ENCODE data around the gene PPT1.

PPT1 gene

GRCh38 chr1:40058097-40058452, 39.0 kb downstream of the PPT1 start:
- no peak for DNase-seq (ENCODE audit: low read depth)
- TF ChIP-seq, protein P1, sequence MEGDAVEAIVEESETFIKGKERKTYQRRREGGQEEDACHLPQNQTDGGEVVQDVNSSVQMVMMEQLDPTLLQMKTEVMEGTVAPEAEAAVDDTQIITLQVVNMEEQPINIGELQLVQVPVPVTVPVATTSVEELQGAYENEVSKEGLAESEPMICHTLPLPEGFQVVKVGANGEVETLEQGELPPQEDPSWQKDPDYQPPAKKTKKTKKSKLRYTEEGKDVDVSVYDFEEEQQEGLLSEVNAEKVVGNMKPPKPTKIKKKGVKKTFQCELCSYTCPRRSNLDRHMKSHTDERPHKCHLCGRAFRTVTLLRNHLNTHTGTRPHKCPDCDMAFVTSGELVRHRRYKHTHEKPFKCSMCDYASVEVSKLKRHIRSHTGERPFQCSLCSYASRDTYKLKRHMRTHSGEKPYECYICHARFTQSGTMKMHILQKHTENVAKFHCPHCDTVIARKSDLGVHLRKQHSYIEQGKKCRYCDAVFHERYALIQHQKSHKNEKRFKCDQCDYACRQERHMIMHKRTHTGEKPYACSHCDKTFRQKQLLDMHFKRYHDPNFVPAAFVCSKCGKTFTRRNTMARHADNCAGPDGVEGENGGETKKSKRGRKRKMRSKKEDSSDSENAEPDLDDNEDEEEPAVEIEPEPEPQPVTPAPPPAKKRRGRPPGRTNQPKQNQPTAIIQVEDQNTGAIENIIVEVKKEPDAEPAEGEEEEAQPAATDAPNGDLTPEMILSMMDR (IDR thresholded peaks at IDR 0.05; ENCODE audit: control insufficient read depth, insufficient read depth, low read depth, low read length, missing control alignments), result no peak
- H3K4me3 ChIP-seq (ENCODE audit: control insufficient read depth, low read depth, low read length), result no peak overlapping the region

DNA sequence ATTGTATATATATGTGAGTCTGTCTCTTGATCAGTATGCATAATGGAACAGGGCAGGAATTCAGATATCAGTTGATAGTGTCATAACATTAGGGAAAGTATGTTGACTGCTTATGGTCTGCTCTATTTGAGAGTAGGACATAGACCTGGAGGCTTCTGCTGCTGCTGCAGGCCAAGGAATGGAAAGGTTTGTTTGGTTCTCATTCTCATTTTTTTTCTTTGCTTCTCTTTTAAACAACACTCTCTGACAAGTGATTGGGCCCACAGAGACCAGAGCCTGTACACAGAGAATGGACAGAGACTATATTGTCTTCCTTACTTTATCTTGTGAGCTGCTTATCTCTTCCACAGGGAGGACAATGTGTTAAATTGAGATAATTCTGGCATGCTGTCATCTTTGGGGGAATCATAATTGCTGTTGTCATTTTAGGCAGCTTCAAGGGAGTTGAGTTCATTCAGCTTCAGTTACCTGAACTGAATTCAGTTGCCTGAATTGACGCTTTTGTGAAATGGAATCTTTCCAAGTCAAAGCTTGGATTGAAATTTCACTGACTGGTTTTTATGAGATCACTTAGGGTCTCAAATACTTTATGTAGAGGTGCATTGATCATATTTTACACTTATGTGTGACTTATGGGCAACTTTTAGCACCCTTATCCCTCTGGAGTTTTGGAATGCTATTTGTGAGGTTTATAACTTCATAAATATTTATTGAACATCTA, 39.6 kb downstream of the PPT1 start:
- TF ChIP-seq, protein P1 (IDR thresholded peaks at IDR 0.05; ENCODE audit: control insufficient read depth, insufficient read depth, low read depth, low read length, missing control alignments), result no peak
- H3K4me3 ChIP-seq (ENCODE audit: control insufficient read depth, low read depth, low read length), result no peak overlapping the region
- no peak for DNase-seq (ENCODE audit: low read depth)

DNA sequence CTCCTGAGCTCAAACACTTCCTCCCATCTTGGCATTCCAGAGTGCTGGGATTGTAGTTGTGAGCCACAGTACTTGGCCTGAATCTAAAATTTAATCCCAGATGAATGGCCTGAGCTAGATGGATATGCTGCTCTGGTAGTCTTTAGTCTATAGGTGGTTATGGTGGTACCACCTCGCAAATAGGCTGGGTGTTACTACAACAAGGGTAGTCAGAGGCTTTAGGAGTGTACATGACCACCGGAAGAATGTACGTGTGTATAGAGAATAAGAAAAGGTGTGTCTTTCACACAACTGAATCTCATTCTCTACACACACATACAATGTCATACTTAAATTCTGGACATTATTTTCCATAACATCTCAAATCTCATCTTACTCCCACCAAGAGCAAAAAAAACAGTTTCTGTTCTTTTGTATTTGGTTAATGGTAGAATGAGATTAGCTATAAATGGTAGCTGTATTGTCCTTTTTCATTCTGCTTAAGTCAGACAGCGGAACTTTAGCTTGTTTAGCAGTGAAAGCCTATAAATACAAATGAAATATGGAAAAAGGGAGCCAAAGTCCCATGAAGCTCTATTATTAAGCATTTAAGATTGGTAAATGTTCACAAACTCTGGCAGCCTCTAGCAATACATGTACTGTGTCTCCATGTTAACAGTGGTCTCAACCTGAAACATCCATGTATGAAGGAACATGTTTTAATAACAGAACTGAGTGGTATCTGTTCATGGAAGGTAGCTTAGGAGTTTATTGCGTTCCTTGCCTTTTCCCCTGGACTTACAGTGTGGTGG, 40.3 kb downstream of the PPT1 start:
- TF ChIP-seq, protein P1 (IDR thresholded peaks at IDR 0.05; ENCODE audit: control insufficient read depth, insufficient read depth, low read depth, low read length, missing control alignments), result no peak
- no peak for DNase-seq (ENCODE audit: low read depth)
- H3K4me3 ChIP-seq (ENCODE audit: control insufficient read depth, low read depth, low read length), result no peak overlapping the region

GRCh38 chr1:40053138-40053887, 43.7 kb downstream of the PPT1 start:
- DNase-seq (ENCODE audit: low read depth), result no peak
- TF ChIP-seq, protein P1 (IDR thresholded peaks at IDR 0.05; ENCODE audit: control insufficient read depth, insufficient read depth, low read depth, low read length, missing control alignments), result no peak
- H3K4me3 ChIP-seq (ENCODE audit: control insufficient read depth, low read depth, low read length), result no peak overlapping the region

DNA sequence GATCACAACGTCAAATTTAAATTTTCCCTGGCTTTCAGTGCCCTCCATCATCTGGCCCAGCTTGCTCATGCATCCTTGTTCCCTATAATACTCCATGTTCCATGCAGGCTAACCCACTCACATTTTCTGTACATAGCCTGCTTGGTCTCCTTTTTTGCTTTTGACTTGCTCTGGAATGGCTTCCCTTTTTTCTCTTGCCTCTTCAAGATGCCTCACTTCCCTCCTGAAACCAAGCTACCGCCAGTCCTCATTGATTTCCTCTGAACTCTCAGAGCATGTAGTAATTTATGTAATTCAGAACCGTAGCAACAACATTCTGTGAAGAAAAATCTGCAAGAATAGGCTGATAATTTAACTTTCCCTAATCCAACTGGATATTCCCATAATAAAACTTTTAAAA, 46.2 kb downstream of the PPT1 start:
- TF ChIP-seq, protein P1 (IDR thresholded peaks at IDR 0.05; ENCODE audit: control insufficient read depth, insufficient read depth, low read depth, low read length, missing control alignments), result no peak
- H3K4me3 ChIP-seq (ENCODE audit: control insufficient read depth, low read depth, low read length), result no peak overlapping the region
- DNase-seq (ENCODE audit: low read depth), result no peak

- no peak overlapping the region for H3K4me3 ChIP-seq (ENCODE audit: control insufficient read depth, low read depth, low read length)
- TF ChIP-seq, protein P1 (IDR thresholded peaks at IDR 0.05; ENCODE audit: control insufficient read depth, insufficient read depth, low read depth, low read length, missing control alignments), result no peak
- DNase-seq (ENCODE audit: low read depth), result no peak
Observed at GRCh38 chr1:40049725-40050124, 47.3 kb downstream of the PPT1 start.

All from AG09309 (cell line).